NCI-H1436 (cell line): ENCODE data around the gene RHBDF2.

Experiments used
- DNase-seq: peaks from one replicate; lab custom pipeline; 2025; lab: John Stamatoyannopoulos, UW

The RHBDF2 gene

GRCh38 chr17:76500747-76501017 is 541 bp downstream of the RHBDF2 start:
- DNase-seq = no peak

DNA sequence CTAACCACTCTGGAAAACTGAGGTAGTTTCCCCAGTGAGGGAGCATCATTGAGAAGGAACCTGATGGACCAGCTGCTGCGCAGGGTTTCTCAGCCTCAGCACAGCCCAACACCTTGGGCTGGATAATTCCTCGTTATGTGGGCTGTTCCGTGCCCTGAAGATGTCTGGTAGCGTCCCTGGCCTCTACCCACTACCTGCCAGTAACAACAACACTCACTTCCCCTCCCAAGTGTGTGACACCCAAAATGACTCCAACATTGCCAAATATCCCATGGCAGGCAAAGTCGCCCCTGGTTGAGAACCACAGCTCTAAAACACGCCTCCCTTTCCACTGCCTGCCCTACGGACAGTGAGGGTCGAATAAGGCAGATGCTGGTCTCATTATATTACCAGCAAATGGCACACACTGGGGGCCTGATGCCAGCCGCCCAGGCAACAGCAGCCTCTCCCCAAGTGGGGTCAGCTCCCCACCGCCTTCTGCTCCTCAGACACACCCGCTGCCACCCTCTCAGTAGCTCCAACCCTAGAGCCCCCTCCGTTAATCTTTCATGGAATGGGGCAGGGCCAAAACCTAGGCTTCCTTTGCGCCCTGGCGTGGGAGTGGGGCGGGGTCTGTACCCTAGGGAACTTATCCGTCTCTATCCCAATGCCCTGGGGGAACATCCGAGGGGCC is 1.0 kb downstream of the RHBDF2 start:
- DNase-seq = no peak

- DNase-seq = no peak
Measured at GRCh38 chr17:76499267-76499667, 2.0 kb downstream of the RHBDF2 start.

GRCh38 chr17:76498876-76499251 is 2.4 kb downstream of the RHBDF2 start:
- no peak for DNase-seq

DNA sequence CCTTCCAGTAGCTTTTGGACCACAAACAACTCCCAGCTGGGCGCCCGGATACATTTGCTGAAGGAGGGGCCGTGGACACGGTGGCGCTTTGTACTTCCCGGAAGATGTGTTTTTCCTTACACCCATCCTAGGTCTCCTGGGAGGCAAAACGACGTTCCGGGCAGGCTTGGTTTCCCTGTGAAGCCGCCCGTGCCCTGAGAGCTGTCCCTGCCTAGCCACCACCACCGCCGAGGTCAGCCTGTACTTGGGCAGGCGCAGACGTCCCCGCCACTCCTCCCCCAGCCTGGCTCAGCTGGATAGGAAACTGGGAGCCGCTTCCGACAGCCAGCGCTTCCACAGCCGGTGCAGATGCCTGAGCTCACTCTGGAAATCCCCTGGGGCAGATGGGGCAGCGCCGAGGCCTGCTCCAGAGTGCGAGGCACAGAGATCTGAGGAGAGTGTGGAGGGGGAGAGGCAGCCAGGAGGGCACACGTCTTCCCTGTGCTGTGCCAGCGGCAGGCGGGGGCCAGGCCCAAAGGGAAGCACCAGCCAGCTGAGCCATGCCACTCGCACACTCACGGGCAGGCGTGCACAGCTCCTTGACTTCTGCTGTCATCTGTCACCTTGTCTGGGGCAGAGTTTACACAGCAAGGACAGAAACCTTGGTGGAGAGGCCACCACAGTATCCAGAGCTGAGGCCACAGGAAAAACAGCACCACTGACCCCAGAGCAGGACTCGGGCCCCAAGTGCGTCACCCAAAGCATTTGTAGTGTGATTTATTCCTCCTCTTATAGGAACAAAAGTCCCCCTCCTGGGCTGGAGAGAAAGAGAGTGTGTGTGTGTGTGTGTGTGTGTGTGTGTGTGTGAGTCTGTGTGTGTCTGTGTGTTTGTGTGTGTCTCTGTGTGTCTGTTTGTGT is 3.0 kb downstream of the RHBDF2 start:
- no peak for DNase-seq

DNA sequence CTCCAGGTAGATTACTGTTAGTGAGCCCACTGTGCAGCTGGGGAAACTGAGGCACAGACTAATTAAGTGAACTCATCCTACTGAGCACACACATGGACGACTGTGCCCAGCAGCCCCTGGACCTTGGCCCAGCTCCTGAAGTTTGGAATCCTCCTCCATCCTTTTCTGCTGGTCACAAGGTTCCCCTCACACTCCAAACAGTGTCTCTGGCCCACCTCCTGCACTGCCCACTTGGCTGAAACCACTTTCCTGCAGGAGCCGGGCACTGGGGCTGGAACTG is 3.6 kb downstream of the RHBDF2 start:
- no peak for DNase-seq

- DNase-seq = no peak
Measured at GRCh38 chr17:76496464-76496863, 4.8 kb downstream of the RHBDF2 start.

DNA sequence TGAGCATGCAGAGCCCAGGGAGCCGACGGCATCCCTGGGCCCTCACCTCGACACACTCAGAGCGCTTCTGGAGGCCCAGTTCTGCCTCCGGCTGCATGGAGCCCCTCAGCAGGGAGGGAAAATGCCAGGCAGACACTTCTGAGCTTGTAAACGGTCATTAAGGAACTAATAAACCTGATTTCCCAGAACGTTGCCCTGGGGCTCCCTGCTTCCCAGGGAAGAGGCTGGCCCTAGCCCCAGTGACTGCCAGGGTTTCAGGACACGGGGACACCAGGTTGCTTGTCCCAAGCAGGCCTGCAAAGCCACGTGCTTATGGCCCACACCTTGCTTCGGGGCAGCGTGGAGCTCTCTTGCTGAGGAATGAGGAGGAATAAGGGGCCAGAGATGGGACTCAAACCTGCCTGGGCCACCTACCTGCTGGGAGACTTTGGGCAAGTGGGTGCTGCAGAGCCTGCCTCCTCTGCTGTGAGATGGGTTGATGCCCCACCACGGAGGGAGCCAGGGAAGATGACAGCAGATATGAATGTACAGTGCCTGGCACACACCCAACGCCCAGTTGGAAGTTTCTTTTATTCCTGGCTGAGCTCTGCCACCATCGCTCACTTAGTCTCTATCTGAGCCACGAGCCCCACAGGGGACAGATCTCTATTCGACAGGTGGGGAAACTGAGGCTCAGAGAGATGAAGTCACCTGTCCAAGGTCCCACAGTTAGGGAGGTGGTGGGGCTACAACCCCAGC is 5.4 kb downstream of the RHBDF2 start:
- no peak for DNase-seq

DNA sequence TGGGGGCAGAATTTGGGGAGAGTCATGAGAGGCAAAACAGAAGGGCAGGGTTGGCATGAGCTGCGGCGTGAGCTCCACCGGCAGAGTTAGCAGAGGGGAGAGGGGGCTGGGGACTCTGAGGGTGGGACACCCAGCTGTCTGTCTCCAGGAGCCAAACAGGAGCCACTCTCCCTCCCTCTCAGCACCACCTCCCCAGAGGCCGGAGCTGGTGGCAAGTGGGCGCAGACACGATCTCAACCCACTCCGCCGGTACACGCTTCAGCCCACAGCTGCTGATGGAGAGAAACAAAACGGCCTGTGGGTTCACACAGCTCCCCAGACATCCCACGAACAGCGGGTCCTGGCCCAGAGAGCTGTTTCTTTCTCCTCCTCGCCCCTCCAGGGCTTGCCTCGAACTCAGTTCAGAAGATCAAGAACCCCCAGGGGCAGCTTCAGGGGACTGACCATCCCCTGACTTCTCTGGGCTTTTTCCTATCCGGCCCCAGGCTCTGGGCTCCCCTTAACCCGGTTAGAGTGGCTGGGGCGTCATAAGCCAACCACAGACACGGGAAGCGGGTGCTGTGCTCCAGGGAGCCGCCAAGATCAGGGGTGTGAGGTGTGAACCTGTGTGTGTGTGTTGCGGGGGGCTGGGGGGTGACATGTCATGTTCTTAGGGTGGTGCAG is 7.6 kb downstream of the RHBDF2 start:
- DNase-seq = no peak

GRCh38 chr17:76492989-76493501 is 8.2 kb downstream of the RHBDF2 start:
- no peak for DNase-seq

- DNase-seq = peak; percentile 10
Measured at GRCh38 chr17:76492123-76492988, 8.9 kb downstream of the RHBDF2 start.

DNA sequence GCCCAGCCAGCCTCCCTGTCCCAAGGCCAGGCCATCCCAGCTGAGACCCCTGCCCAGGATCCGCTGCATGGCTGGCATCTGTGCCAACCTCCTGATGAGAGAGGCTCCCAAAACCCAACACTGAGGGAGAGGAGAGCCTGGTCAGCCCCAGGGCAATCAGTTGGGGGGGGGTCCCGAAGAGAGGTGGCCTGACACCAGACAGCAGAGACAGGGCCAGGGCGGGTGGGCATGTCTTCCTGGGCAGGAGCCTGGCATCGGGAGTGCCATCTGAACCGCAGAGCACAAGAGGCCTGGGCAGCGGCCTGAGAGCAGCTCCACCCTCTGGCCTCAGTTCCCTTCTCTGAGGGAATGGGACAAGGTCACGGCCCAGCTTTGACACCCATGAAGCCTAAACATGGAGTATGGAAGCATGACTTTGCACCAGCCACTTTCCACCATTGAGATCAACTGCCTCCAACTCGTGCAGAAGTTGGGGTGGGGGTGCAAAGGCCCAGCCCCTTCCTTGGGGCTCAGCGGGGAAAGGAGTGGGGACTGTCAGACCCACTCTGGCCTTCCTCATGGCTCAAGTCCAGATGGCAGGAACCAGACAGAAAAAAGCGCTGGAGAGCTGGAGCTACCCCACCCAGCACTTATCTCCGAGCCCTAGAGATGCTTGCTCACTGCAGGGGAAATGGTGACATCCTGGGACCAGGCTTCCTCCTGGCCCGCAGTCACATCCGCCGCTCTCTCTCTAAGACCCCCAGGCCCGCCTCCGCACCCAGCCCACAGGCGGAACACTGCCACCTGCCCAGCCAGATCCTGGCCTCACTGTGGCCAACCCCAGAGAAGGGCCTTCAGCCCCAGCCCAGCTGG is 9.7 kb downstream of the RHBDF2 start:
- DNase-seq = no peak

- no peak for DNase-seq
Measured at GRCh38 chr17:76490112-76490710, 11.0 kb downstream of the RHBDF2 start.

DNA sequence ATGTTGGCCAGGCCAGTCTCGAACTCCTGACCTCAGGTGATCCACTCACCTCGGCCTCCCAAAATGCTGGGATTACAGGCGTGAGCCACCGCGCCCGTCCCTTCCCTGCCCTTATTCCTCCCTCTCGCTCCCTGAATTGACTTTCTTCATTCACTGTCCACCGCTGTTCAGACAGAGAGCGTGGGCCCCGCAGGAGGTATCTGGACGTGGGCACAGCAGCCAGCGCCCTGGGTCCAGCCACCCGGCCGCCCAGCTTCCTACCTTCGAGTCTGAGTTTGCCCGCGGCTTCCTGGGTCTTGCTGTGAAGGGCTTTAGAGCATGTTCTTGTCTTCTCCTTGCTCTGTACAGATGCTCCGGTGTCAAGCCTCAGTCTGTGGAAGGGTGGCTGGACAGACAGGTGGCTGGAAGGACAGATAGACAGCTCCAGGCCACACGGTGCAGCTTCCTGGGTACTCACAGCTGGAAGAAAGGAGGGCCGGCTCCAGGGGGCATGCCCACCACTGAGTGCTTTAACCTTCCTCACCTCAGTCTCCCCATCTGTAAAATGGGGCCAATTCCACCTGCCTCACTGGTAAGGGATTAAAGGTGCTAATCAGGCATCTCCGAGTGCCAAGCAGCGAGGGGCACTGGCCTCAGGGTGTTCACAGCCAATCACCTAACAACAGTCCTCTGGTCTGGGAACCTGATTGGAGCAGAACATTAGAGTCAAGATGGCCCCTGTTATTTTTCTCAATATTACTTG is 13.6 kb downstream of the RHBDF2 start:
- no peak for DNase-seq

- DNase-seq = no peak
Measured at GRCh38 chr17:76485569-76485968, 15.7 kb downstream of the RHBDF2 start.

GRCh38 chr17:76484228-76484725 is 16.9 kb downstream of the RHBDF2 start:
- DNase-seq = no peak

DNA sequence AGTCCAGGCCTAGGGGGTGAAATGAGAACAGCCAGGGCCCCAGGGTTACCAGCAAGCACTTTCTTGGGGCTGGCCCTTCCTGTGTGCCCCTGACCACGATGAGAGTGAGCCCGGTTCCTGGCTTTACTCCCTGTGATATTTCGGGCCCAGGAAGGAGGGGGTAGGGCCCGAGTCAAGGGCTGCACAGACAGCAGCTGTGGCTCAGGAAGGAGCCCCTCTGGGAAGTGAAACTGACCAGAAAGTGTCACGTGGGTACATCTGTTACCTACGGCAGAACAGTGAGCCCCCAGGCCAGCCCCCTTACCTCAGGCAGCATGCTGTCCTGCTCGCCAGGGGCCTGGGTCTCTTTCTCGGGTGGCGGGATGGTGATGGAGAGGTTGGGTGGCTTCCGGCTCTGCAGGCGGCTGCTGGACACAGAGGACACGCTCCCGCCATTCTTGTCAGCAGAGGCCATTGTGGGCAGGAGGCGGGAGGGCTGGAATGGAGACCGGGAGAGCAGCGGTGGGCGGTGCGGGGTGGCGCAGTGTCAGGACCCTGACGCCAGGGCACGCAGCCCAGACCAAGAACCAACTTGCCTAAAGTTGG is 20.1 kb downstream of the RHBDF2 start:
- no peak for DNase-seq

GRCh38 chr17:76480632-76481031 is 20.6 kb downstream of the RHBDF2 start:
- DNase-seq = no peak

GRCh38 chr17:76479515-76480060 is 21.6 kb downstream of the RHBDF2 start:
- DNase-seq = no peak
